HG03135 (cell line): ENCODE data around the gene MYL6B.
"Not testable (repeated sequence)": the region's sequence is repeated elsewhere in the genome, so short reads cannot be mapped to it uniquely, and the experiment has no call there.

Experiments used
- ATAC-seq: cut with Tn5 transposase; IDR thresholded peaks from one replicate; pipeline ENCODE4 v1.9.1; 2021; ENCODE audit warnings: mild to moderate bottlenecking, moderate library complexity; ENCODE audit not compliant: unreplicated experiment

The MYL6B gene

DNA sequence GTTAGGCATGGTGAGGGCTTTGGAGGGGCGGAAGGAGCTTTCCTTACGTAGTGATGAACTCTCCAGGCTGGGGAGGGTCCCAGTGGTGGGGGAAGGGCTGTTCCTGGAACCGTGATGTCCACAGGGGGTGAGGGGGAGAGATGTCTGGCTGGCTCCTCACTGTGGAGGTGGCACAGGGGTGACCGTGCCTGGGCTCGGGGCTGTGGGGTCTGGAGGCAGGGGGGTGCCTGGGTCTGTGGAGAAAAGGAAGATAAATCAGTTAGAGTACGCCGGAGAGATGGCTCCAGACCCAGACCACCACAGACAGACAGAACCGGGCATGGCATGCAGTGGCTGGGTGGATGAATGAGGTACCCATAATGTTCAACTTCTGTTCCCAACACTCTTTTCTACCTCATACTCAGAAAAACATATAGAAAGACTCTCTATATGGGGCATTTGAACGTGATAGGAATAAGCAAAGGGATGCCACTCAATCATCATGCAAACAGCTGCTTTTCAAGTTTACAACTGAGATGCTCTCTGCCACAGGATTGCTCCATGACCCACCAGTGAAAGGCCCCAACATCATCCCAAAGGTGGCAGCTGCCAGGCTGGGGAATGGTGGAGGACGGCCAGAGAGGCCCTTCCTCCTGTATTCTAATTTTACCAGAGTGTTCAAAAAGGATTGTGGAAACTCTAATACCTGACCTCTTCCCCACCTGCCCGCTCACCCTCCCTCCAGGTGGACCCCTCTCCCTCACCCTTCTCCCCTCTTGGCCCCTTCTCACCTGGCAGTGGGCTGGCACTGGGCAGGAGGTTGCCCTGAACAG is 11.4 kb downstream of the MYL6B start:
- ATAC-seq, result no peak

DNA sequence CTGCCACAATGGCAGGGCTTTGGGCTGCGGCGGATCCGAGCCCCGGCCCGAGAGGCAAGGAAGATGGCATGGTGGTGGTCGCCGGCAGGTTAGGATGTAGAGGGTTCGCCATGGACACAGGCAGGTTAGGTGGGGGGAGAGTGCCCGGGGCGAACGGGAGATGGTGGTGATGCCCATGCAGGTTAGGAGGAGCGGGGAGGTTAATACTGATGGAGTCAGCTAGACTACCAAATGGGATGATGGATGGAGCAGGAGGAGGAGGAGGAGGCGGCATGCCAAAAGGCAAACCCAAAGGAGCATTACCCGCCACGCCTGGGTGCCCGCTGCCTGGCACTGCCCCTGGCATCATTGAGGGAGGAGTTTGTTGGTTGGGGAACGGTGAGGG is 11.9 kb downstream of the MYL6B start:
- ATAC-seq, result no peak

DNA sequence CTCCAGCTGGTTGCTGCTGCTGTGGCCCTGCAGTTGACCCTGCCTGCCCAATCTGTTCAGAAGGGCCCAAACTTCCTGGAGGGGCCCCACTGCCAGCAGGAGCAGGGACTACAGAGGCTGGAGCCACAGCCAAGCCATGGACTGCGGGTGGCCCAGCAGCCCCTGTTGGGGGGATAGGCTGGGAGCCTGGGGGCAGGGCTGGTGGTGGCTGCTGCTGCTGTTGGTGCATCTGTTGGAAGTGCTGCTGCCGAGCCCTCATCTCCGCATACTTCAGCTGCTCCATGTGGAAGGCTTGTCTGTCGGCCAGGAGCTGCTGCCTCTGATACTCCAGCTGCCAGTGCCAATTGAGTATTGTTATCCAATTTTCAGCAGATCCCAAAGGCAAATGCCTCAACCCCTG is 13.0 kb downstream of the MYL6B start:
- no peak for ATAC-seq

DNA sequence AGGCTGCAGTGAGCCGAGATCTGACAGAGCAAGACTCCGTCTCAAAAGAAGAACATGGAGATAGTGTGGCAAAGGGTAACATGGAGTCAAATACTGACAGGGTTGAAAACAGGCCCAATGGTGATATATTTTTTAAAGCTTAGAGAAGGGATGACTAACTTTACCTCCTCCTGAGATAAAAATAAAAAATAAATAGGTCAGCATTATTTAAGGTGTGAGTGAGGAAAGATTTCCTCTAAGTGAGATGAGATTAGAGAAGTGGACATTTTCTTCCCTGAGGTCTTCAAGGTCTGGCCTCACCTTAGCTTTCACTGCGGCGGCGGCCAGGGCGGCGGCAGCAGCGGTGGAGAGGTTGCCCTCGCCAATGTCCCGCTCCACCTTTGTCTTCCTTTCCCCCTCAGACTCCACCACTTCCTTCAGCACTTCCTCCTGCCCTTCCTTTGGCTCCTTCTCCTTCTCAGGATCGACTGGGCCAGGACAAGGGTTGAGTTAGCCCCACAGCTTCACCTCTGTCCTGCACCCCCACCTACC is 16.9 kb downstream of the MYL6B start:
- no peak for ATAC-seq

DNA sequence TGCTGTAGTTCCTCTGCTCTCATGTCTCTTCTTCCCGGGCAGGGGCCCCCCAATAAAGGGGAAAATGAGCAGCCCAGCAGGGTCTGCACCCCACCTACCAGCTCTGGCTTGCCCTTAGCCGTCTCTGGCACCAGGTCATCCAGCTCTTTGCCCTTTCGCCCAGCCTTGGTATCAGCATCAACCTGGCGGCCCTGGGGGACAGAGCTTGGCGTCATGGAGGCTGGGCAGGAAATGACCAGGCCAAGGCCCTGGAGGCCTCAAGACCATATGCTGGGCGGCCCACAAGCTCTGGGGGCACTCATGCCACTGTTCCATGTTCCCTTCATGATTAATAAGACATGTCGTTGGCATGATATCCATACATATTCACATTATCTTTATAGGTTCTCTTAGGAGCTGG is 20.5 kb downstream of the MYL6B start:
- no peak for ATAC-seq

DNA sequence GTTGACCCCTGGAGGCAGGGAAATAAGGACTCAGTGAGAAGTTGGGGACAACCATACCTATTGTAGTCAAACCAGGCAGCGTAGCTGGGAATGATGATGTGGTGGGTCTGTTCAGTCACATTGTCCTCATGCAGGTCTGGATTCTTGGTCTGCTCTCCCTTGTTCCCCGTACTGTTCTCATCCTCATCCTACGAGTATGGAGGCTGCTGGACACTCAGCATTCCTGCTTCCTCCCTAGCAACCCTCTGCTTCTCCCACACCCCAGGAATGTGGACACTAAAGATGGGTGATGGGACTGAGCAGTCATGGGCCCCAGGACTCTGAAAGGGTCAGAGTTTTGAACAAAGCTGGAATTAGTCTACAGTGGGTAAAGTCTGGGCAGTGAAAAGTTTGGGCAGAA is 26.0 kb downstream of the MYL6B start:
- no peak for ATAC-seq

DNA sequence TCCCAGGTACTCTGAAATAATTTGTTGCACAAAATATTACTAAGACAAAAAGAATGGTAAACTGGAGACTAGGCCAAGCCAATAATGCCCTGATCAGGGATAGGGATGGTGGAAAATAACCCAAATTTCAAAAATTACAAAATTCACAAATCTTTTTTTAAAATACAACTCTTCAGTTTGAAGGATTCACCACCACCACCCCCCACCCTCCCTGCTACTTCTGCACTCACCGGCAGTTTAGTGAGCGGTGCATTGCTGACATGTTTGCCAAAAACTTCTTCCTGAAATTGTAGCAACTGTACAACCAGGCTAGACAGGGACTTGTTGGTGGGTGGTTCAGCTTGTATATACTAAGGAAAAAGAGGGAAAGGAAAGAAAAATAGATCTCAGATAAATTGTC is 34.6 kb downstream of the MYL6B start:
- no peak for ATAC-seq

DNA sequence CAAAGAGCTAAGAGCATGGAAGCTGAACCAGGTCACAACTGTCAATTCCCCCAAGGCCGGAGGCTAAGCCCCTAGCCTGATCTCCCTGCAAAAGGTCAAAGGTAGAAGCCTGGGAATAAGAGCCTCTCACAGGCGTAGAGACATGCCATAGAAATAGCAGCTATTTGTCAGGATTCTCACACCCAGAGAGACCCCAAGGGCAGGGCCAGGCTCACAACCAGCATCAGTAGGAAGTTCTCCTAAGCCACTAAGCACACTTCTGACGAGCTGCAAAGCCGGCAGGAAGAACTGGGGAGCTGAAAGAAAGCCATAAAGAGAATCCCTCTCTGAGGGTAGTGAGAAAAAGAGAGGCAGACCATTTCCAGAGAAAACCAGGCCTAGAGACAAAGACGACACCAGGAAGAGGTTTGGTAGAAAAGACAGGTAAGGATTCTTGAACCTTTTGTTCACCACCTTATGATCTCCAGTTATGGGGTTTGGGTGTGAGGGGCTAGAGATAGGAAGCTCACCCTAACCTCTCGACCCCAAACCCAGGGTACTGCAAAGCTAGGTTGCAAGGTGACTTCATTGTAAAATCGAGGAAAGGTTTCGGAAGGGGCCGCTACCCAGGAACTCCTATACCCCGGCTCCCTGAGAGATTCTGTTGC is 35.9 kb downstream of the MYL6B start:
- no peak for ATAC-seq

DNA sequence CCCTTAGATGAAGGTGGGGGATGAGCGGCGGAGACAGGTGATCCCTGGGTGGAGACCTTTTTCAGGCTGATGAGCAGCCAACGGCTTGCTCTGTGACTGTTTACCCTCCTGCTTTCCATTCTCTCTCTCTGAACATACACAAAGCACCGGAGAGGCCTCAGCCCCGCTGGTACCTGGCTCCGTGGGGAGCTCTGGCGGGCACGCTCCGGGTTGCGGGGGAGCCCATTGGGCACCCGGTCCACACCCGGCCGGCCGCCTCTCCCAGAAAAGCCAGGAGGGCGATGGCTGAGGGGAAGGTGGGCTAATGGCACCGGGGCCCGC is 36.4 kb downstream of the MYL6B start:
- ATAC-seq, result peak; percentile 15

DNA sequence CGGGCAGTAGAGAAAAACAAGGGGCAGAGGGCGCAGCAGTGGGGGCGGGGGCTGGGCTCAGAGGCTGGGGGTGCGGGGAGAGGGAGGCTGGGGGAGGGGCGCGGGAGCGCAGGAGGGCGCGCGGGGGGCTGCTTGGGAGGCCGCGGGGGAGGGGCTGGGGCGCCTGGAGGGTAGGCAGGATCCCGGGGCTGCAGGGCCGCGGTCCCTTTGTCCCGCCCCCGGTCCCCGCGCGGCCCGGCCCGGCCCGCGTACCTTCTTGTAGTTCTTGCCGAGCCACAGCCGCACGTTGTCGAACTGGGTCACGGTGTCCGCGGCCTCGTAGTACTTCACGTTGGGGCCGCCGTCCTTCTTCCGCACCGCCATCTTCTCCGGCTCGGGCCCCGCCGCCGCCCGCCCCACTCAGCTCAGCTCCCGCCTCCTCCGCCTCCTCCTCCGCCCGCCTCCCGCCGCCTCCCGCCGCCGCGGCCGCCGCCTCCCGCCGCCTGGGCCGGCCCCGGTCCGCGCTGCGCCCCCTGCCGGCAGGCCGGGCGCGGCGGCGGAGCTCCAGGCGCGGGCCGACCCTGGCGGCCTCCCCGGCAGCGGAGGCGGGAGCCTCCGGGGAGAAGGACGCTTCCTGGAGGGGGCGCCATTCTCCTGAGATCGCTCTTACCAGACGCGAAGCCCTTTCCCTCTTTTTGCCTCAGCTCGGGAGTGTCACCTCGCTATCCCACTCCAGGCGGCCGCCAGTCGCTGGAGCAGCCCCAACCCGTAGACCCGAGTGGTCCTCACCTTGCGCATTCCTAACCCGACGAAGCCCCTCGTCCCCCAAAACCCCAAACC is 36.9 kb downstream of the MYL6B start, which contains the start of gene SMARCC2:
Gene SMARCC2, minus strand, starts transcription at position 385 of the 819 bp plus-strand sequence. Its CDS starts 22 bp downstream, at position 363.
- ATAC-seq, result peak; percentile 69

DNA sequence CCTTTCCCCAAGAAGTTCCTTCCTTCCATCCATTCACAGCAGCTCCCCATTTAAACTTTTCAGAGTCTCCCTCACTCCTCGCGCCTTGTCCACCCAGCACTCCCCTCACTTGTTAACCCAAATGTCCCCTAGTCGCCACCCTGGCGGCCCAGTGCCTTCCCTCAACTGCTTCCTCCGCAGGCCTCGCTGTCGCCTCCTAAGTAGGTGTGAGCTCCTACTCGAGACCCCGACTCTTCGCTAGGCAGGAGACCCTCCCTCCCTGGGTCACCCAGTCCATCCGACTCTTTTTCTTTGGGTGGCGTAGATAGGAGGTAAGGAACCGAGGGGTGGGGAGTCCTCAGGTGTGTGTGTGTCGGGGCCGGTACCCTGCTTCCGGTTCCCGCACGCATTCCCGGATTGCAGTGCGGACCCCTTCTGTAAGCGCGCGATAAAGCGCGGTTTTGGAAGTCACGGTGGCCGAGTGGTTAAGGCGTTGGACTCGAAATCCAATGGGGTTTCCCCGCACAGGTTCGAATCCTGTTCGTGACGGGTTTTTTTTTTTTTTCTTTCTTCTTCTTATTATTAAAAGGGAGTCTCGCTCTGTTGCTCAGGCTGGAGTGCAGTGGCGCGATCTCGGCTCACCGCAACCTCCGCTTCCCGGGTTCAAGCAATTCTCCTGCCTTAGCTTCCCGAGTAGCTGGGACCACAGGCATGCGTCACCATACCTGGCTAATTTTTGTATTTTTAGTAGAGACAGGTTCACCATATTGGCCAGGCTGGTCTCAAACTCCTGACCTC is 37.7 kb downstream of the MYL6B start:
- ATAC-seq, result peak; percentile 40

DNA sequence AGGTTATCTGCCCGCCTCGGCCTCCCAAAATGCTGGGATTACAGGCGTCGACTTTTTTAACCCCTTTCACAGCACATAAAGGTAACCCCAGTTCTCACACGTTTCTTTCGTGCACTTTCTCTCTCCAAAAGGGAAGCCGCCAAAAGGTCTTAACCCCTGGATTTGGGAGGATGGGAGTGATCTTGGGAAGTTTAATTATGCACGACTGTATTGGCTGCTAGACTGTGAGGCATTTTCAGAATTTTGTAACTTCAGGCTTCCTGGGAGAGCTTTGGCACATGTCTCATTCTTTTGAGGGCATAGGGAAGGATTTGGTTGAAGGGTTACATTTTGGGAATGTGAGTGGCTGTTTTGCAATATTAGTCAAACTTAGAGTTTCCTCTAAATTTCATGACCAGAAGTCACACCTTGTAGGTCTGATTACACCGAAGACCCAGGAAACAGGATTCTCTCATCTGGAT is 38.3 kb downstream of the MYL6B start:
- no peak for ATAC-seq

DNA sequence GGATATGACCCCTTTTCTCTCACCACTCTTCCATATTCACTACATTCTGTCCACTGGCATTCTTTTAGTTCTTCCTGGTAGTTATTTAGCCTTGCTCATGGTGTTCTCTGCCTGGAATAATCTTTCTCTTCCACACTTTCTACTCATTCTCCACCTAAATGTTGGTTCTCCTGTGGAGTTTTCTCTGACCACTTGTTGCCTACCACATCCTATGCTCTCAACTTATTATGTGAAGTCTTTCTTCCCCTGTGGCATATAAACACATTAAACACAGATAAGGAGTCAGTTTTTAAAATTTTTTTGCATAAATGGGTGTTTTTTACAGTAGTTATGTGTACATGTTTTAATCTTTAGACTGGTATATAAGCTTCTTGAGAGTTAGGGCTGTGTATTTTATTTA is 40.2 kb downstream of the MYL6B start:
- no peak for ATAC-seq

DNA sequence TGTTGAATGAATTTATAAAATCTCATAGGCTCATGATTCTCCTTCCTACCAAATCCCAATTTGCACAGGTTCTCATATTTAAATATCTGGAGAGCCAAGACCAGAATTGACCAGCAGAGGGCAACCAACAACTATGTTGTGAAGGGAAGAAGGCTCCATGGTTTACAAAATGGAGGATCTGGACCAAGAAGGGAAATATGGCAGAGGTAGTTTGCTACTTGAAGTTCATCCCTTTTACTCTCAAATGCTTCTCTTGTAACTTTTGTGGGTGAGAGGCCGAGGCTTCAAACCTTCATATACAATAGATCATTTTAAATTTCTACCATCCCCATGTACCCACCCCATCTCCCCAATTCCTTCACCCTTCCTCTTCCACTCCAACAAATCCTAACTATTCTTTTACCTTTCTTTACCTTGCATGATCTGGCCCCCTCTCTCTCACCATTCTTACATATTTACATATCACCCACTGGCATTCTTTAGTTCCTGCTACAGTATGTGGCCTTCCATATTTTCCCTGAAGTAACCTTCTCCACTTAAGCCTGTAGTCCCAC is 40.7 kb downstream of the MYL6B start:
- ATAC-seq, result no peak

DNA sequence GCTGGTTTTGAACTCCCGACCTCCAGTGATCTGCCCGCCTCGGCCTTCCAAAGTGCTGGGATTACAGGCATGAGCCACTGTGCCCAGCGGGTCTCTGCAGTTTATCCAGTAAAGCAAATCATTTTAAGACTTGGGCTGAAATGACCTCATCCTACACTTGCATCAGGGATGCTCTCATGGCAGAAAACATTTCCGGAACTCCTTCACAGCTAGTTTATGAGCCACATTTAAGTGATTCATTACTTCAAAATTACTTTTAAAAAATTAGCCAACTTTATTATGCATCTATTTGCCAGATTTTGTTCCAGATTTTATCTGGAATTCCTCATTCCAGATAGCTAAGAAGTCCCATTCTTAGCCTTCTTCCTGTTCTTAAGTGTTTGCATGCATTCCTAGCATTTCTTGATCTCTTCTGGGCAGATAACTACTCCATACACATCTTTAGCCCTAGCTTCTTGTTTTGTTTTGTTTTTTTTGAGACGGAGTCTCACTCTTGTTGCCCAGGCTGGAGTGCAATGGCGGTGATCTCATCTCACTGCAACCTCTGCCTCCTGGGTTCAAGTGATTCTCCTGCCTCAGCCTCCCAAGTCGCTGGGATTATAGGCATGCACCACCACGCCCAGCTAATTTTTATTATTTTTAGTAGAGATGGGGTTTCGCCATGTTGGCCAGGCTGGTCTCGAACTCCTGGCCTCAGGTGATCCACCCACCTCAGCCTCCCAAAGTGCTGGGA is 44.6 kb downstream of the MYL6B start:
- ATAC-seq, result not testable (repeated sequence)

DNA sequence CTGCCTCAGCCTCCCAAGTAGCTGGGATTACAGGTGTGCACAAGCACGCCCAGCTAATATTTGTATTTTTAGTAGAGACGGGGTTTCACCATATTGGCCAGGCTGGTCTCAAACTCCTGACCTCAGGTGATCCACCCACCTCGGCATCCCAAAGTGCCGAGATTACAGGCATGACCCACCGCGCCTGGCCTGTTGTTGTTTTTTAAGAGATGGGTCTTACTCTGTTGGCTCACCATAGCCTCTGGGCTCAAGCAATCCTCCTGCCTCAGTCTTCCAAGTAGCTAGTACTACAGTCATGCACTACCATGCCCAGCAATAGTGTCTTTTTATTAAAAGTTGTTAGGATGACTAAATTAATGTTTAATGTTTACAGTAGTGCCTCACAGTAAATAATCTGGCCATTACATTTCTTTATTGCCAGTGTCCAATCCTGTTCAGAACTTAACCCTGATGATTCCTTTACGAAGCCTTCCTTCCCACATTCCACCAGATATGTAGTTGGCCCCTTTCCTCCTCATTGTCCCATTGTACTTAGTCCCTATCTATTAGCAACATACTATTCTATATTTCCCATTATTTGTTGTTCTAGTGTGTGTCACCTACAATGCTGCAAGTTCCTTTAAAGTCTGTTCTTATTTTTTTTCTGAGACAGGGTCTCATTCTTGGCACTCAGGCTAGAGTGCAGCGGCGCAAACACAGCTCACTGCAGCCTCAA is 45.7 kb downstream of the MYL6B start:
- no peak for ATAC-seq

DNA sequence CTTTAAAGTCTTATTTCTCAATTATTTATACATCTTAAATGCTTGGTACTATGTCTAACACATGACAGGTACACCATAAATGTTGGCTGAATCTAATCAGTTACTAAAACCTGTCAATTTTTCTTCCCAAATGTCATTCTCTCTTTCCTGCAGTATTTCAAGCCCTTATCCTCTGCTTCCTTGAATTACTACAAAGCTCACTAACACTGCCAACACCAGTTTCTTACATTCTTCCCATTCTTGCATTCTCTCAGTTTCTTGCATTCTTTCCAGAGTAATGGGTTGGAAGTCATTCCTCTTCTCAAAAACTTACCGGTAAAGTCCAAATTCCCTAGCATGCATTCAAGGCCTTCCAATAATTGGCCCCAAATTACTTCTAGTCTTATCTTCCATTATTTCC is 46.4 kb downstream of the MYL6B start:
- ATAC-seq, result no peak

DNA sequence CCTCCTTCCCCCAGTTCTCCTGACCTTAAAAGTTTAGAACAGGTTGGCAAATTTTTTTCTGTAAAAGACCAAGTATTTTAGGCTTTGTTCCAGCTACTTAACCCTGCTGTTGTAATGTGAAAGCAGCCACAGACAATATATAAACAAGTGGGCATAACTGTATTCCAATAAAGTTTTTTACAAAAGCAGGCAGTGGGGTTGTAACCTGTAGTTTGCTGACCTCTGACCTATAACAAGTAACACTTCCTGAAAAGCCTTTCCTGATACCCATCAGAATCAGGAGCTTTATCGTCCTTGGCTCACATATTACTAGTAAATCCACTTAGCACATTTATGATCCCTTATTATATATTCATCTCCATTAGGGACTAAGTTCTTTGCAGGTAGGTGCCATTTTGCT is 50.0 kb downstream of the MYL6B start:
- ATAC-seq, result no peak

DNA sequence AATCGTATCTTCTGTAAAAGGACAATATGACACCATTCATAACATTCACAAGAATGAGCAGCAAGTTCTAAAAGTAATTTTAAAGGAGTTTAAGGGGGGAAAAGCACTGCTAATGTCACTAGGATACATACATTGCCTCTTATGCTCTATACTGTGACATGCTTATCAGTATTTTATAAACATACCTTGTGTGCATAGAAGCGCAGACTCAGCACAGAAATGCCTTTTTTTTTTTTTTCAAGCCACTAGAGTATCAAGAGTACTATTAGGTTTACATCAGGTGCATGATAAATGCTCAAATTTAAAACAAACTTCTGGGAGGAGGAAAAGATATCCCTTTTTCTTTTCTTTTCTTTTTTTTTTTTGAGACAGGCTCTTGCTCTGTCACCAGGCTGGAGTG is 50.5 kb downstream of the MYL6B start:
- ATAC-seq, result no peak
